Colonic mucosa (tissue), 4 donors: Measurements from ENCODE around the gene PRSS12. TPM values are rescaled to one million over a fixed set of nuclear protein-coding genes. Genes with fewer than 3 reads are reported as not detected.

Experiments used
- DNase-seq: peaks from one replicate; pipeline ENCODE4 v3.0.0-alpha.2; 2020
- H3K27ac ChIP-seq: fragments of 200-600 bp; one replicate; pipeline ENCODE4 v1.8.0; 2021
- H3K27me3 ChIP-seq: fragments of 200-600 bp; one replicate; pipeline ENCODE4 v1.8.0; 2021
- H3K36me3 ChIP-seq: fragments of 200-600 bp; one replicate; pipeline ENCODE4 v1.8.0; 2021
- H3K4me1 ChIP-seq: fragments of 200-600 bp; one replicate; pipeline ENCODE4 v1.8.0; 2021; ENCODE audit warnings: mild to moderate bottlenecking
- H3K4me3 ChIP-seq: fragments of 200-600 bp; one replicate; pipeline ENCODE4 v1.8.0; 2021
- H3K9ac ChIP-seq, 2 donors: one replicate each; pipeline ENCODE4 v1.7.0; 2013; ENCODE audit warnings: control low read depth in 2 of 2, low read depth in 2 of 2, low read length in 2 of 2
- H3K9me3 ChIP-seq: fragments of 200-600 bp; one replicate; pipeline ENCODE4 v1.8.0; 2021
- intact Hi-C: fragments of 100-400 bp; cut with DNase I; formaldehyde crosslinking; loops from one replicate; pipeline ENCODE4 v1.14.1; 2022
- total RNA-seq, 2 donors: library from RNA; stranded (reverse); fragmentation: NEBNext Ultra II Directional in 1 of 2; extraction: Animal tissue kit (Norgen Biotek cat#: 25700) in 1 of 2; gene quantifications; one replicate each; pipeline ENCODE4 v1.2.1, GENCODE V29; 2021
- TF ChIP-seq, protein P1 (sequence below): fragments of 200-600 bp; IDR thresholded peaks from one replicate; pipeline ENCODE4 v1.8.0; 2022; ENCODE audit warnings: antibody characterized with exemption, mild to moderate bottlenecking
- donor health status: healthy.
- donor health status: DM: no; HTN: no; CAD: no.
- donor health status: DM: no; HTN: no; CAD: no.

PRSS12 gene
- total RNA-seq, 2 donors from 2014 or later = 20.1 to 22.4 TPM

DNA sequence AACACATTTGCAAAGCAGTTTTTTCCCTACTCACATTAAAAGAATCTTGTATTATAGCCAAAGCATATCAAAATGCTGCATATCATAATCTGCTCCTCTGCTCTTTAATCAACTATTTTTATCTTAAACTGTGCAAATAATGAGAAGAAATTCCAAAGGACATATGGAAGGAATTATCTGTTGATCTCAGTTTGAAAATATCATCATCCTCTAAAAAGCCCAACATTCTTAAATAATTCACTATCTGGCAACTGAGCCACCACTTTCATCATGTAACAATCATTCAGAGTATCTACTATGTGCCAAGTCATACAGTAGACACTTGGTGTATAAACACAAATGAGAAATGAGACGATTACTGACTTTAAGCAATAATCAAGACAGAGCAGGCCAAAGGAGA lies 63.0 kb downstream of the PRSS12 start:
- DNase-seq = no peak
- no peaks in the 10 kb centered on the region for H3K9me3 ChIP-seq
- H3K27me3 ChIP-seq = no peaks in the 10 kb centered on the region
- no peak overlapping the region for H3K4me3 ChIP-seq
- TF ChIP-seq, protein P1, sequence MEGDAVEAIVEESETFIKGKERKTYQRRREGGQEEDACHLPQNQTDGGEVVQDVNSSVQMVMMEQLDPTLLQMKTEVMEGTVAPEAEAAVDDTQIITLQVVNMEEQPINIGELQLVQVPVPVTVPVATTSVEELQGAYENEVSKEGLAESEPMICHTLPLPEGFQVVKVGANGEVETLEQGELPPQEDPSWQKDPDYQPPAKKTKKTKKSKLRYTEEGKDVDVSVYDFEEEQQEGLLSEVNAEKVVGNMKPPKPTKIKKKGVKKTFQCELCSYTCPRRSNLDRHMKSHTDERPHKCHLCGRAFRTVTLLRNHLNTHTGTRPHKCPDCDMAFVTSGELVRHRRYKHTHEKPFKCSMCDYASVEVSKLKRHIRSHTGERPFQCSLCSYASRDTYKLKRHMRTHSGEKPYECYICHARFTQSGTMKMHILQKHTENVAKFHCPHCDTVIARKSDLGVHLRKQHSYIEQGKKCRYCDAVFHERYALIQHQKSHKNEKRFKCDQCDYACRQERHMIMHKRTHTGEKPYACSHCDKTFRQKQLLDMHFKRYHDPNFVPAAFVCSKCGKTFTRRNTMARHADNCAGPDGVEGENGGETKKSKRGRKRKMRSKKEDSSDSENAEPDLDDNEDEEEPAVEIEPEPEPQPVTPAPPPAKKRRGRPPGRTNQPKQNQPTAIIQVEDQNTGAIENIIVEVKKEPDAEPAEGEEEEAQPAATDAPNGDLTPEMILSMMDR = no peak
- intact Hi-C loops = no loop called here
- H3K9ac ChIP-seq = no peak overlapping the region
- no peaks in the 10 kb centered on the region for H3K36me3 ChIP-seq
- no peak overlapping the region for H3K27ac ChIP-seq
- no peaks in the 10 kb centered on the region for H3K4me1 ChIP-seq

DNA sequence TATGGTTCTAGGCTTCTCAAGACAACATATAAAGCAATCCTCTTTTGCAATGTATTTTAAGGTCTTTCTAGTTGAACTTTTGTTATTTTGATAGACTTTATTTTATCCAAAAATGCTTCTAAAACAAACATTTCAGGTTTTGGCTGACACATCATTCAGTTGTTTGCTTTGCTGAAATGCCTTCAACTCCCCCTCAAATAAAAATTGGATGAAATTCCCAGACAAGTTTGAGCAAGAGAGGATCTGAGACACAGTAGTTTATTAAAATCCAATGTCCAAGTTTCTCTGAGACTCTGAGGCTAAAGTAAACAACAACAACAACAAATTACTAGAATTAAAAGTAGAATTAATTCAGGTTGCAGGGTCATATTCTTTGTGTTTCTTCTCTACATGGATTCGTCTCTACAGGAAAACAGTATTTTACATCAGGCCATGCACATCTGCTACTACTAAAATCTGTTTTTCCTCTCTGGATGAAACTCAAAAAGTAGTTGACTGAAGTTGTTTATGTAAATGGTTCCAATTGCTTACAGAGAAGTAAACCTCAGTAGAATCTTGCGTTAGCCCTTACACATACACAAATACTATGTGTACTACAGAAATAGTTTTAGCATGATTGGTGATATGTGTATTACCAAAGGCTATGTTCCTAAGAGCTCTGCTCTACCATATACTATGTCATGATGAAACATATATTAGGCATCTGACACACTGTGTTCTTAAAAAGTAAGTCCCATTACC lies 64.9 kb downstream of the PRSS12 start:
- H3K27ac ChIP-seq = no peak overlapping the region
- no peak overlapping the region for H3K4me3 ChIP-seq
- no peaks in the 10 kb centered on the region for H3K27me3 ChIP-seq
- no peaks in the 10 kb centered on the region for H3K4me1 ChIP-seq
- H3K9ac ChIP-seq = no peak overlapping the region
- H3K36me3 ChIP-seq = no peaks in the 10 kb centered on the region
- no peak for DNase-seq
- intact Hi-C loops = no loop called here
- TF ChIP-seq, protein P1 = no peak
- H3K9me3 ChIP-seq = no peaks in the 10 kb centered on the region

DNA sequence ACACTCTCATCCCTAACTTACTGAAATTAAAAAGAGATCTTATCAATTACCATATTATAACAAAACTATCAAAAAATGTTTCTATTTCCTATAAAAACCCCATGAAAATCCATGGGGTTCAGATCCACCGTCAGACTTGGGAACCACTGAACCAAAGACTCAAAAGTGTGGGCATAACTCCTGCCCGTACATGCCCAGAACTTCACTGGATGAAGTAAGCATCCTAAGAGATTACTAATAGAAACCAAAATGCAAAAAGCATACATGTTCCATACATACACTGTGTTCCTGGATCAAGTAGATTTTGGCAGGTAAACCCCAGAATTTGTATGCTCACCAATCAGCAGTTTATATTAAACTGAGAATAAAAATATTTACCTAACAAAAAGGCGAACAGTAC lies 66.1 kb downstream of the PRSS12 start:
- Histone ChIP-seq H3K4me3 (no peak overlapping the region), H3K9ac (no peak overlapping the region), H3K9me3 (no peaks in the 10 kb centered on the region), H3K27me3 (no peaks in the 10 kb centered on the region), H3K36me3 (no peaks in the 10 kb centered on the region), H3K4me1 (no peaks in the 10 kb centered on the region), H3K27ac (no peak overlapping the region)
- TF ChIP-seq, protein P1 = no peak
- DNase-seq = no peak
- intact Hi-C loops = no loop called here

DNA sequence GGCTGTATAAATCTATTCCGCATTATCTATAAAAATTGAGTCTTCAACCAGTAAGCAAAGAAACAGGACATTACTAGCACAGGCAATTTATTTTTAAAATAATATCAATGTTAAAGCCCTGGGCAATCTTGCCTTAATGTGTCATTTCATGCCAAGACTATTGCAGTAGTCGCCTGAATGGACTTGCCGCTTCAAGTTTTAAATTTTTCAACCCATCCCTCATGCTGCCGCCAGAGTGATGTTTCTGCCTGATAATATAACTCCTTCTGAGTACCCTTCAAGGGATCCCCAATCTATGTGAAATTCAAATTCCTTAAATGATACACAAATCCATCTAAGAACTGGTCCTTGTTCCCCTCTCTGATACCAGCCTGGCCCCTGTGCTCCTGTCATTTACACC lies 66.9 kb downstream of the PRSS12 start:
- intact Hi-C loops = no loop called here
- Histone ChIP-seq H3K4me3 (no peak overlapping the region), H3K27me3 (no peaks in the 10 kb centered on the region), H3K9ac (no peak overlapping the region), H3K36me3 (no peaks in the 10 kb centered on the region), H3K27ac (no peak overlapping the region), H3K4me1 (no peaks in the 10 kb centered on the region), H3K9me3 (no peaks in the 10 kb centered on the region)
- TF ChIP-seq, protein P1 = no peak
- DNase-seq = no peak

DNA sequence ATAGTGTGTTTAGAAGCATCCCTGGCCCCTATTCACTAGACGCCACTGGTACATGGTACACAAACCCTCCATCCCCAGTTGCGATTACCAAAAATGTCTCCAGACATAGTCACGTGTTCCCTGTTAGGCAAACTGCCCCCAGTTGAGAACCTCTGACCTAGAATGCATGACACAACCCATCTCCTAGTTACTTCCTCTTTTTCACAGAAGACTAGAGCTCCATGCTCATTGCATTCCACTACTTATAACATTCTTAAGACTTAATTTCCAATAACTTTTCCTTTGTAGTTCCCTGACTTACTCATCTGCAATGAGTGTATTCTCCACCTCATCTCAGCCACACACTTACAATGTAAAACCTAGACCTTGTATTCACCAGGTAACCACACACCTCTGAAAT lies 68.6 kb downstream of the PRSS12 start:
- Histone ChIP-seq H3K36me3 (no peaks in the 10 kb centered on the region), H3K9me3 (no peaks in the 10 kb centered on the region), H3K9ac (no peak overlapping the region), H3K27me3 (no peaks in the 10 kb centered on the region), H3K4me3 (no peak overlapping the region), H3K27ac (no peak overlapping the region), H3K4me1 (no peaks in the 10 kb centered on the region)
- DNase-seq = no peak
- TF ChIP-seq, protein P1 = no peak
- intact Hi-C loops = no loop called here
